Nephron (organoid): ENCODE data around the gene CEP44.

Source experiments
- H3K27ac Mint-ChIP-seq, 3 experiments: 2 replicates each; pipeline ENCODE4 v1.8.0; 2020; ENCODE audit warnings: mixed read lengths in 3 of 3, mild to moderate bottlenecking in 2 of 3, moderate library complexity in 1 of 3
- H3K27me3 Mint-ChIP-seq: 2 replicates; pipeline ENCODE4 v1.8.0; 2021; ENCODE audit warnings: low read depth, mild to moderate bottlenecking, moderate library complexity, mixed read lengths
- H3K36me3 Mint-ChIP-seq: 2 replicates; pipeline ENCODE4 v1.8.0; 2020; ENCODE audit warnings: low read depth, mixed read lengths
- H3K4me1 Mint-ChIP-seq: 2 replicates; pipeline ENCODE4 v1.8.0; 2020; ENCODE audit warnings: mixed read lengths
- H3K4me3 Mint-ChIP-seq, 3 experiments: 2 replicates each; pipeline ENCODE4 v1.8.0; 2020; ENCODE audit warnings: mild to moderate bottlenecking in 3 of 3, mixed read lengths in 3 of 3, moderate library complexity in 2 of 3
- H3K9me3 Mint-ChIP-seq: 2 replicates; pipeline ENCODE4 v1.8.0; 2020; ENCODE audit warnings: mixed read lengths
- CTCF ChIP-seq, 3 experiments: fragments of 200-600 bp; sonication (generic); IDR thresholded peaks; one replicate each; pipeline ENCODE4 v1.5.0; 2021; ENCODE audit warnings: antibody characterized with exemption in 3 of 3; ENCODE audit not compliant: unreplicated experiment in 3 of 3

The CEP44 gene

GRCh38 chr4:174248407-174248806, 35.3 kb upstream of the CEP44 start:
- Mint-ChIP-seq H3K36me3 (no peaks in the 10 kb centered on the region), H3K4me3 (no peak overlapping the region), H3K27me3 (no peaks in the 10 kb centered on the region), H3K27ac (no peak overlapping the region), H3K9me3 (no peaks in the 10 kb centered on the region), H3K4me1 (peaks cover 8% of the 10 kb centered on the region)
- TF ChIP-seq CTCF (IDR thresholded peaks at IDR 0.05; ENCODE audit: unreplicated experiment in 3 of 3): no peak

GRCh38 chr4:174252412-174252811, 31.3 kb upstream of the CEP44 start:
- no peaks in the 10 kb centered on the region for H3K9me3 Mint-ChIP-seq
- H3K36me3 Mint-ChIP-seq: no peaks in the 10 kb centered on the region
- H3K4me1 Mint-ChIP-seq: peaks cover 20% of the 10 kb centered on the region
- H3K4me3 Mint-ChIP-seq: no peak overlapping the region
- no peak for TF ChIP-seq CTCF (IDR thresholded peaks at IDR 0.05; ENCODE audit: unreplicated experiment in 3 of 3)
- H3K27me3 Mint-ChIP-seq: no peaks in the 10 kb centered on the region
- no peak overlapping the region for H3K27ac Mint-ChIP-seq

- Mint-ChIP-seq H3K4me1 (peaks cover 11% of the 10 kb centered on the region), H3K4me3 (no peak overlapping the region), H3K27me3 (no peaks in the 10 kb centered on the region), H3K9me3 (no peaks in the 10 kb centered on the region), H3K36me3 (no peaks in the 10 kb centered on the region), H3K27ac (no peak overlapping the region)
- no peak for TF ChIP-seq CTCF (IDR thresholded peaks at IDR 0.05; ENCODE audit: unreplicated experiment in 3 of 3)
These were observed 29.1 kb upstream of the CEP44 start for GRCh38 chr4:174254613-174255012.

GRCh38 chr4:174255374-174255773, 28.3 kb upstream of the CEP44 start:
- H3K27ac Mint-ChIP-seq: no peak overlapping the region
- H3K27me3 Mint-ChIP-seq: no peaks in the 10 kb centered on the region
- H3K4me3 Mint-ChIP-seq: no peak overlapping the region
- no peak for TF ChIP-seq CTCF (IDR thresholded peaks at IDR 0.05; ENCODE audit: unreplicated experiment in 3 of 3)
- peaks cover 16% of the 10 kb centered on the region for H3K4me1 Mint-ChIP-seq
- no peaks in the 10 kb centered on the region for H3K9me3 Mint-ChIP-seq
- H3K36me3 Mint-ChIP-seq: no peaks in the 10 kb centered on the region

GRCh38 chr4:174255786-174256185, 27.9 kb upstream of the CEP44 start:
- Mint-ChIP-seq H3K9me3 (no peaks in the 10 kb centered on the region), H3K27ac (no peak overlapping the region), H3K4me3 (no peak overlapping the region), H3K36me3 (no peaks in the 10 kb centered on the region), H3K4me1 (peaks cover 17% of the 10 kb centered on the region), H3K27me3 (no peaks in the 10 kb centered on the region)
- TF ChIP-seq CTCF (IDR thresholded peaks at IDR 0.05; ENCODE audit: unreplicated experiment in 3 of 3): no peak

GRCh38 chr4:174256277-174256713, 27.4 kb upstream of the CEP44 start:
- Mint-ChIP-seq H3K27ac (no peak overlapping the region), H3K4me1 (peaks cover 17% of the 10 kb centered on the region), H3K27me3 (no peaks in the 10 kb centered on the region), H3K36me3 (no peaks in the 10 kb centered on the region), H3K4me3 (no peak overlapping the region), H3K9me3 (no peaks in the 10 kb centered on the region)
- TF ChIP-seq CTCF (IDR thresholded peaks at IDR 0.05; ENCODE audit: unreplicated experiment in 3 of 3): no peak
